Measurements from ENCODE around the gene ZNF423. TPM values are rescaled to one million over a fixed set of nuclear protein-coding genes. Genes with fewer than 3 reads are reported as not detected.

Gene ZNF423
- total and polyA plus RNA-seq, 2 of the 13 experiments (the other 11 are each of a cell fraction or from before 2014, with no cell fraction given) = 0.07 to 0.31 TPM

GRCh38 chr16:49651226-49651625 is 204.7 kb downstream of the ZNF423 start:
- H3K4me2 ChIP-seq (ENCODE audit: low read depth, low read length) = no peak overlapping the region
- TF ChIP-seq ESRRA (CRISPR knock-in tag; IDR thresholded peaks at IDR 0.05; ENCODE audit: low read depth) (no peak), ZNF790 (CRISPR knock-in tag; IDR thresholded peaks at IDR 0.05; ENCODE audit: borderline replicate concordance) (no peak), ZNF263 (CRISPR knock-in tag; IDR thresholded peaks at IDR 0.05) (no peak), ZNF232 (CRISPR knock-in tag; IDR thresholded peaks at IDR 0.05; ENCODE audit: borderline replicate concordance) (no peak), ZNF549 (CRISPR knock-in tag; IDR thresholded peaks at IDR 0.05) (no peak), ZFP41 (CRISPR knock-in tag; IDR thresholded peaks at IDR 0.05; ENCODE audit: borderline replicate concordance) (no peak), ZNF276 (CRISPR knock-in tag; IDR thresholded peaks at IDR 0.05; ENCODE audit: low read depth) (no peak), TEAD3 (CRISPR knock-in tag; optimal IDR thresholded peaks at IDR 0.05; ENCODE audit: borderline replicate concordance) (no peak), AKAP8 (CRISPR knock-in tag; IDR thresholded peaks at IDR 0.05) (no peak), MED1 (CRISPR knock-in tag; IDR thresholded peaks at IDR 0.05) (no peak), RFX1 (IDR thresholded peaks at IDR 0.05) (no peak), ZMAT3 (CRISPR knock-in tag; conservative IDR thresholded peaks at IDR 0.05) (no peak), ZSCAN22 (CRISPR knock-in tag; IDR thresholded peaks at IDR 0.05) (no peak), ZNF615 (CRISPR knock-in tag; IDR thresholded peaks at IDR 0.05; ENCODE audit: borderline replicate concordance) (no peak)
- intact Hi-C loops (cut with micrococcal nuclease; ENCODE audit: unreplicated experiment) (no loop called here), in situ Hi-C loops (cut with HindIII; ENCODE audit: extremely low pct_ligation_motif_present, low pct_unique_long_range_greater_than_20kb) (no loop called here)
- H3K36me3 ChIP-seq (replicated peaks in 1 of 2; ENCODE audit: control insufficient read depth in 1 of 2, insufficient read depth in 2 of 2, low read length in 2 of 2) = no peaks in the 10 kb centered on the region
- FAIRE-seq = no peak
- WGBS (ENCODE audit: low lambda C conversion rate) = 74% methylated on average over 3 of the region's 4 CpGs
- BruUV-seq (replicated peaks) = no TSS peak
- no peaks in the 10 kb centered on the region for H4K20me1 ChIP-seq (ENCODE audit: insufficient read depth, low read length)
- ATAC-seq = no peak
- no peak overlapping the region for H3K4me3 ChIP-seq (replicated peaks in 1 of 3; ENCODE audit: insufficient read depth in 1 of 3, low read depth in 2 of 3, low read length in 3 of 3)
- no peaks in the 10 kb centered on the region for H3K79me2 ChIP-seq (ENCODE audit: insufficient read depth, low read length)
- CTCF ChIA-PET (ENCODE audit: low intra/inter-chr PET ratio, low total read pairs) = no interaction called here
- DNase-seq (ENCODE audit: low spot score) = no peak
- POLR2A ChIA-PET = no interaction called here
- no peak overlapping the region for H3K9ac ChIP-seq (ENCODE audit: insufficient read depth, low read depth, low read length)
- H3K9me3 ChIP-seq (ENCODE audit: low read length) = peaks cover 28% of the 10 kb centered on the region
- no peaks in the 10 kb centered on the region; a peak in 1 of 5 replicates for H3K27me3 ChIP-seq (ENCODE audit: control insufficient read depth in 1 of 2, insufficient read depth in 2 of 2, low read length in 2 of 2)
- no peaks in the 10 kb centered on the region for H3K4me1 ChIP-seq (ENCODE audit: insufficient read depth, low read length)
- H2AFZ ChIP-seq (ENCODE audit: low read length) = no peak overlapping the region
- no peak overlapping the region for H3K27ac ChIP-seq (ENCODE audit: extremely low read length, insufficient read depth, low read length)

Data from HepG2 (cell line).